WTC11 (cell line): ENCODE measurements around the gene ST6GALNAC3.
A peak's percentile ranks its signal among the peaks of the same experiment; 100 is the strongest.

Experiments
- CTCF ChIP-seq: fragments of 200-600 bp; IDR thresholded peaks from 2 replicates; pipeline ENCODE4 v1.8.0; 2022; ENCODE audit warnings: antibody characterized with exemption
- FOXK1 ChIP-seq: sonication (generic); formaldehyde crosslinking; IDR thresholded peaks from 2 replicates; pipeline ENCODE4 v1.8.0; 2022; ENCODE audit warnings: mild to moderate bottlenecking, moderate library complexity, missing genetic modification reagents
- IRF2 ChIP-seq: sonication (generic); formaldehyde crosslinking; IDR thresholded peaks from 2 replicates; pipeline ENCODE4 v1.8.0; 2022; ENCODE audit warnings: low read depth, missing genetic modification reagents, borderline replicate concordance
- KAT7 ChIP-seq: sonication (generic); formaldehyde crosslinking; IDR thresholded peaks from 2 replicates; pipeline ENCODE4 v1.8.1; 2023; ENCODE audit warnings: missing genetic modification reagents, mild to moderate bottlenecking, borderline replicate concordance
- MAX ChIP-seq: sonication (generic); formaldehyde crosslinking; IDR thresholded peaks from 2 replicates; pipeline ENCODE4 v1.8.0; 2022; ENCODE audit warnings: mild to moderate bottlenecking, missing genetic modification reagents
- SP1 ChIP-seq: sonication (generic); formaldehyde crosslinking; conservative IDR thresholded peaks from 2 replicates; pipeline ENCODE4 v1.8.1; 2022; ENCODE audit warnings: missing genetic modification reagents
- ZNF232 ChIP-seq: sonication (generic); formaldehyde crosslinking; IDR thresholded peaks from 2 replicates; pipeline ENCODE4 v1.8.0; 2022; ENCODE audit warnings: mild to moderate bottlenecking, missing genetic modification reagents
- ZNF512 ChIP-seq: sonication (generic); formaldehyde crosslinking; IDR thresholded peaks from 2 replicates; pipeline ENCODE4 v1.8.1; 2022; ENCODE audit warnings: missing genetic modification reagents, borderline replicate concordance

- TF ChIP-seq ZNF232 (CRISPR knock-in tag) (no peak), KAT7 (CRISPR knock-in tag) (no peak), ZNF512 (CRISPR knock-in tag) (no peak), CTCF (no peak), SP1 (CRISPR knock-in tag) (peak; percentile 38; the same call in 1 of the 2 replicates), MAX (CRISPR knock-in tag) (no peak; the same call in 1 of the 2 replicates), FOXK1 (CRISPR knock-in tag) (0 out of 2 replicates have a peak, but pooled peaks have one; percentile 32), IRF2 (no peak)
Observed at GRCh38 chr1:76230842-76231281, 156.3 kb downstream of the ST6GALNAC3 start.
